Measurements from ENCODE around the gene DSCAM.

DNA sequence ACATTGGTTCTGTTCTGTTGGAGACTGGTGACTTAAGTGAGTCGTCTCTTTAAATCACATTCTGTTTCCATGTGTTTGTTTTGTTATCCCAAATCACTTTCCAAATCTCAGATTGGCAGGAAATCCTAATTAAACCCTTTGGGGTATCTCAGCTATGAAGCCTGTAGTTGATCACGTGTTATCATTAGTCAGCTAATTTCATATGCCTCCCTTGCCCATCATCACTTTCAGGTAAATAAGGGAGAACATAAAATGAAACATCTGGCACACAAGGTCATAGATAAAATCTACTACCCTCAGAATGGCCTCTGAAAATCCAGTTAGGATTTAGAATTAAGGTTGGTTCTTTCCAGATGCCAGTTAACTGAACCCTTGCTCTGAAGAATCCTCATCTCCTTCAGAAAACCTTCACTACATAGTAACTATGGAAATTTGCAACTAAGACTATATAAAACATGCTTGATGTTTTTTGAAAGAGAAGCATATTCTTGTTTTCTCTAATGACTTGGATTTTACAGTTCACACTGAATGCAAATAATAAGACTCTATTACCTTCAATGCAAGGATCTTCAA, 401.5 kb downstream of the DSCAM start:
- TF ChIP-seq, protein P1, sequence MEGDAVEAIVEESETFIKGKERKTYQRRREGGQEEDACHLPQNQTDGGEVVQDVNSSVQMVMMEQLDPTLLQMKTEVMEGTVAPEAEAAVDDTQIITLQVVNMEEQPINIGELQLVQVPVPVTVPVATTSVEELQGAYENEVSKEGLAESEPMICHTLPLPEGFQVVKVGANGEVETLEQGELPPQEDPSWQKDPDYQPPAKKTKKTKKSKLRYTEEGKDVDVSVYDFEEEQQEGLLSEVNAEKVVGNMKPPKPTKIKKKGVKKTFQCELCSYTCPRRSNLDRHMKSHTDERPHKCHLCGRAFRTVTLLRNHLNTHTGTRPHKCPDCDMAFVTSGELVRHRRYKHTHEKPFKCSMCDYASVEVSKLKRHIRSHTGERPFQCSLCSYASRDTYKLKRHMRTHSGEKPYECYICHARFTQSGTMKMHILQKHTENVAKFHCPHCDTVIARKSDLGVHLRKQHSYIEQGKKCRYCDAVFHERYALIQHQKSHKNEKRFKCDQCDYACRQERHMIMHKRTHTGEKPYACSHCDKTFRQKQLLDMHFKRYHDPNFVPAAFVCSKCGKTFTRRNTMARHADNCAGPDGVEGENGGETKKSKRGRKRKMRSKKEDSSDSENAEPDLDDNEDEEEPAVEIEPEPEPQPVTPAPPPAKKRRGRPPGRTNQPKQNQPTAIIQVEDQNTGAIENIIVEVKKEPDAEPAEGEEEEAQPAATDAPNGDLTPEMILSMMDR (IDR thresholded peaks at IDR 0.05 in 2 of 3, conservative IDR thresholded peaks at IDR 0.05 in 1 of 3; ENCODE audit: control insufficient read depth in 2 of 3, extremely low read depth in 1 of 3, insufficient read depth in 1 of 3, low read depth in 3 of 3, low read length in 3 of 3), result no peak
- TF ChIP-seq, protein P2, sequence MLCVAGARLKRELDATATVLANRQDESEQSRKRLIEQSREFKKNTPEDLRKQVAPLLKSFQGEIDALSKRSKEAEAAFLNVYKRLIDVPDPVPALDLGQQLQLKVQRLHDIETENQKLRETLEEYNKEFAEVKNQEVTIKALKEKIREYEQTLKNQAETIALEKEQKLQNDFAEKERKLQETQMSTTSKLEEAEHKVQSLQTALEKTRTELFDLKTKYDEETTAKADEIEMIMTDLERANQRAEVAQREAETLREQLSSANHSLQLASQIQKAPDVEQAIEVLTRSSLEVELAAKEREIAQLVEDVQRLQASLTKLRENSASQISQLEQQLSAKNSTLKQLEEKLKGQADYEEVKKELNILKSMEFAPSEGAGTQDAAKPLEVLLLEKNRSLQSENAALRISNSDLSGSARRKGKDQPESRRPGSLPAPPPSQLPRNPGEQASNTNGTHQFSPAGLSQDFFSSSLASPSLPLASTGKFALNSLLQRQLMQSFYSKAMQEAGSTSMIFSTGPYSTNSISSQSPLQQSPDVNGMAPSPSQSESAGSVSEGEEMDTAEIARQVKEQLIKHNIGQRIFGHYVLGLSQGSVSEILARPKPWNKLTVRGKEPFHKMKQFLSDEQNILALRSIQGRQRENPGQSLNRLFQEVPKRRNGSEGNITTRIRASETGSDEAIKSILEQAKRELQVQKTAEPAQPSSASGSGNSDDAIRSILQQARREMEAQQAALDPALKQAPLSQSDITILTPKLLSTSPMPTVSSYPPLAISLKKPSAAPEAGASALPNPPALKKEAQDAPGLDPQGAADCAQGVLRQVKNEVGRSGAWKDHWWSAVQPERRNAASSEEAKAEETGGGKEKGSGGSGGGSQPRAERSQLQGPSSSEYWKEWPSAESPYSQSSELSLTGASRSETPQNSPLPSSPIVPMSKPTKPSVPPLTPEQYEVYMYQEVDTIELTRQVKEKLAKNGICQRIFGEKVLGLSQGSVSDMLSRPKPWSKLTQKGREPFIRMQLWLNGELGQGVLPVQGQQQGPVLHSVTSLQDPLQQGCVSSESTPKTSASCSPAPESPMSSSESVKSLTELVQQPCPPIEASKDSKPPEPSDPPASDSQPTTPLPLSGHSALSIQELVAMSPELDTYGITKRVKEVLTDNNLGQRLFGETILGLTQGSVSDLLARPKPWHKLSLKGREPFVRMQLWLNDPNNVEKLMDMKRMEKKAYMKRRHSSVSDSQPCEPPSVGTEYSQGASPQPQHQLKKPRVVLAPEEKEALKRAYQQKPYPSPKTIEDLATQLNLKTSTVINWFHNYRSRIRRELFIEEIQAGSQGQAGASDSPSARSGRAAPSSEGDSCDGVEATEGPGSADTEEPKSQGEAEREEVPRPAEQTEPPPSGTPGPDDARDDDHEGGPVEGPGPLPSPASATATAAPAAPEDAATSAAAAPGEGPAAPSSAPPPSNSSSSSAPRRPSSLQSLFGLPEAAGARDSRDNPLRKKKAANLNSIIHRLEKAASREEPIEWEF (IDR thresholded peaks at IDR 0.05; ENCODE audit: insufficient replicate concordance, low read depth, low read length), result no peak
- TF ChIP-seq PAX8 (IDR thresholded peaks at IDR 0.05) (no peak), ASH2L (IDR thresholded peaks at IDR 0.05; ENCODE audit: borderline replicate concordance, low read depth) (no peak), RAD21 (IDR thresholded peaks at IDR 0.05; ENCODE audit: insufficient read depth, low read depth, low read length) (no peak), POLR2A (IDR thresholded peaks at IDR 0.05; ENCODE audit: low read depth, low read length) (no peak), MXI1 (IDR thresholded peaks at IDR 0.05; ENCODE audit: low read depth, low read length) (no peak), YY1 (IDR thresholded peaks at IDR 0.05; ENCODE audit: low read depth, low read length) (no peak)

All from GM12878 (cell line).